GM23248 (cell line): ENCODE measurements around the gene GBP2. TPM values are rescaled to one million over a fixed set of nuclear protein-coding genes. Genes with fewer than 3 reads are reported as not detected.

Experiments
- DNase-seq: peaks from one replicate; pipeline ENCODE4 v3.0.0-alpha.2; 2015
- H2AFZ ChIP-seq: fragments of 200-600 bp; sonication (generic); 2 replicates; pipeline ENCODE4 v1.6.1; 2016; ENCODE audit warnings: antibody characterized with exemption
- H3F3A ChIP-seq: fragments of 200-600 bp; sonication (generic); 2 replicates; pipeline ENCODE4 v1.6.1; 2016; ENCODE audit warnings: mild to moderate bottlenecking, antibody characterized with exemption, mixed run types; ENCODE audit not compliant: insufficient read depth
- H3K27ac ChIP-seq: fragments of 200-600 bp; sonication (generic); 2 replicates; pipeline ENCODE4 v1.5.1; 2016; ENCODE audit warnings: mild to moderate bottlenecking
- H3K27me3 ChIP-seq: fragments of 200-600 bp; sonication (generic); replicated peaks from 2 replicates; pipeline ENCODE4 v1.6.1; 2016; ENCODE audit warnings: mild to moderate bottlenecking; ENCODE audit not compliant: insufficient read depth
- H3K36me3 ChIP-seq: fragments of 200-600 bp; sonication (generic); 2 replicates; pipeline ENCODE4 v1.6.1; 2016; ENCODE audit warnings: low read depth, mild to moderate bottlenecking
- H3K4me1 ChIP-seq: fragments of 200-600 bp; sonication (generic); 2 replicates; pipeline ENCODE4 v1.6.1; 2016; ENCODE audit warnings: mild to moderate bottlenecking; ENCODE audit not compliant: insufficient read depth
- H3K4me2 ChIP-seq: fragments of 200-600 bp; sonication (generic); one replicate; pipeline ENCODE4 v1.6.1; 2016; ENCODE audit warnings: mild to moderate bottlenecking; ENCODE audit not compliant: unreplicated experiment
- H3K4me3 ChIP-seq: fragments of 200-600 bp; sonication (generic); 2 replicates; pipeline ENCODE4 v1.5.1; 2016; ENCODE audit warnings: mild to moderate bottlenecking
- H3K79me2 ChIP-seq: fragments of 200-600 bp; sonication (generic); 2 replicates; pipeline ENCODE4 v1.6.1; 2016; ENCODE audit warnings: mild to moderate bottlenecking; ENCODE audit not compliant: insufficient read depth
- H3K9ac ChIP-seq: fragments of 200-600 bp; sonication (generic); 2 replicates; pipeline ENCODE4 v1.6.1; 2016; ENCODE audit warnings: mild to moderate bottlenecking
- H3K9me2 ChIP-seq: fragments of 200-600 bp; sonication (generic); 2 replicates; pipeline ENCODE4 v1.6.1; 2016; ENCODE audit warnings: mixed run types, mild to moderate bottlenecking, moderate library complexity; ENCODE audit not compliant: insufficient read depth
- H3K9me3 ChIP-seq: fragments of 200-600 bp; sonication (generic); one replicate; pipeline ENCODE4 v1.6.1; 2017; ENCODE audit warnings: low read depth
- H4K20me1 ChIP-seq: fragments of 200-600 bp; sonication (generic); 2 replicates; pipeline ENCODE4 v1.6.0; 2016; ENCODE audit not compliant: insufficient read depth
- EZH2 ChIP-seq: fragments of 200-600 bp; sonication (generic); IDR thresholded peaks from 2 replicates; pipeline ENCODE4 v1.6.1; 2018; ENCODE audit warnings: antibody characterized with exemption, mild to moderate bottlenecking; ENCODE audit not compliant: insufficient read depth, poor library complexity, severe bottlenecking
- EZH2phosphoT487 ChIP-seq: fragments of 200-600 bp; sonication (generic); IDR thresholded peaks from 2 replicates; pipeline ENCODE4 v1.6.1; 2018; ENCODE audit warnings: antibody characterized with exemption, moderate library complexity, mild to moderate bottlenecking, low read depth; ENCODE audit not compliant: insufficient read depth
- WGBS, 2 experiments: methylation state at CpG; one replicate each; pipeline ENCODE4 v1.1.6; 2015 to 2017; ENCODE audit warnings: low lambda C conversion rate in 2 of 2, low coverage in 1 of 2; ENCODE audit errors: missing lambda C conversion rate in 2 of 2; 5-methylcytosine and 5-hydroxymethylcytosine counted together
- in situ Hi-C: fragments of 300-500 bp; cut with MboI; formaldehyde crosslinking; loops from 2 replicates; pipeline ENCODE4 v1.15.0; 2020
- polyA plus RNA-seq: library from polyadenylated mRNA; unstranded; fragments of >200 nt; fragmentation: Nextera tagmentation; extraction: Ambion mirVana; gene quantifications from 2 replicates; pipeline ENCODE4 v1.2.1, GENCODE V29; 2016
- total RNA-seq: library from RNA; depleted of rRNA; stranded (reverse); fragments of >200 nt; shearing (Covaris generic); gene quantifications from 2 replicates; pipeline ENCODE4 v1.2.3, GENCODE V29; 2014

Gene GBP2
- total and polyA plus RNA-seq, 2 experiments from 2014 or later = 3.3 to 9.3 TPM

DNA sequence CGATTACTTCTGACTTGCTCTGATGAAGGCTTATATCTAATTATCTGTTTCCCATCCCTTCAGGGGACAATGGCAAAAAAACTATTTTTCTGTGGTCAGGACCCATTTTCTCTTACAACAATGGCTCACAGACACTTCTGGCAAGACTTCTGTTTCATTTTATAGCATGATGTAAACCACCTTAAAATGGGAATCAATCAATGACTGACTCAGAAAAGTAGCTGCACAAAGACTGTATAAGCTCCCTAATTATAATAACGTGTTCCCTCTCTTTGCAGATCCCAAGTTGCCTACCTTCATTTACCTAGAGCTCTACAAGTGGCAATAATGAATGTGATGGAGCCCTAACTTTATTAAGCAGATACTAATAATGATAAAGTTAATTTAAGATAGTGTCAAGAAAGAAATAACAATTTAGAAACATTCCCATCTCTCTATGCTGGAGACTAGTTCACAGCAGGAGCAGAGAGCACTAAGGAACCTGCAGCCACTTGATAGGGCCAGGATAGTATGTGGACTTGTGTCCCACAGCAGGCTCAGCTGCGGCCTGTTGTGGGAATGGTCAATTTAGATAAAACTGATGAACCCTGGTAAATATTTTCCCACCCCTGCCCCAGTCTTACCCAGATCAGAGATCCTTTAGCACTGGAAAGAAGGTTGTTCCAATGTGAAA lies 538 bp downstream of the GBP2 start:
- Histone ChIP-seq H4K20me1 (no peaks in the 10 kb centered on the region), H3K4me3 (peak overlapping the region; percentile 70), H3K9me3 (no peaks in the 10 kb centered on the region), H3F3A (no peaks in the 10 kb centered on the region), H3K27ac (no peak overlapping the region), H2AFZ (peak overlapping the region; percentile 81), H3K9me2 (0 out of 2 replicates have a peak, but pooled peaks cover 7% of the 10 kb centered on the region), H3K9ac (peak overlapping the region; percentile 50), H3K79me2 (no peaks in the 10 kb centered on the region), H3K4me1 (peaks cover 28% of the 10 kb centered on the region; the same call in 1 of the 2 replicates), H3K4me2 (peak overlapping the region; percentile 93), H3K36me3 (no peaks in the 10 kb centered on the region), H3K27me3 (no peaks in the 10 kb centered on the region)
- in situ Hi-C loops = no loop called here
- no peak for TF ChIP-seq EZH2
- 3 to 5% methylated on average over 3 of the region's 3 CpGs for WGBS, 2 experiments
- peak; percentile 23 for DNase-seq

DNA sequence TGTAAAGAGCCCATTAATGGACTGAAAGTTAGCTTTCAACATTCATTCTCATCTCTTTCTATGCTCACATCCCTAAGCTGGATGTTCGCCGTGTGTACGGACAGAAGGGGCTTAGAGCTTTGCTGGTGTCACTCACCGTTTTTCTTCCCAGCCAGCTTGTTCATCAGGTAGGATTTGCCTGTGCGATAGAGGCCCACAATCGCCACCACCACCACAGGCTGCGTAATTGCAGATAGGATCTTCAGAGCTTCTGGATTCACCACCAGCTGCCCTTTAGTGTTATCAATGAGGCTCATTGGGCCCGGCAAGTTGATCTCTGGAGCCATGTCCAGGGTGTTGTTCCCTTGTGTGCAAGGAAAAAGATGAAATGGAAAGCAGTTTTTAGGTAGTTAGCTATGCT lies 4.3 kb downstream of the GBP2 start:
- DNase-seq = no peak
- no peaks in the 10 kb centered on the region for H3K36me3 ChIP-seq

DNA sequence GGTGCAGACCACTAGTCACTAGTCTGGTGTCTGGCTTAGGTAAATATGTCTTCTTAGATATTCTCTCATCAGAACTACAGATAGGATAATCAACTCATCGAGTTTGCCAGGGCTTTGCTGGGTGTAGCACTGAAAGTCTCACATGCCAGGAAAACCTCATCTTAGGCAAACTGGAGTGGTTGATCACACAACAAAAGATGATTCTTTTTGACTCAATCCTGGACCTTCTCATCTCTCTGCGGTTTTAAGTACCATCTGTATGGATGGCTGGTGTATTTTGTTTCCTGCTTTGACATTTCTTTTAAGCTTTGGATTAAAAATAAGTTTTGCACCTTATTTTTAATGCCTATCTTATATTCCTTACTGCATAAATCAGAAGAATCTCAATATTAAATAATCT lies 11.3 kb downstream of the GBP2 start:
- Histone ChIP-seq H3K27ac (no peak overlapping the region), H3K9ac (no peak overlapping the region), H3F3A (no peaks in the 10 kb centered on the region), H3K4me3 (no peak overlapping the region), H4K20me1 (no peaks in the 10 kb centered on the region), H3K9me2 (peaks cover 3% of the 10 kb centered on the region; the same call in 1 of the 2 replicates), H2AFZ (no peak overlapping the region), H3K4me1 (no peaks in the 10 kb centered on the region), H3K27me3 (no peaks in the 10 kb centered on the region), H3K79me2 (no peaks in the 10 kb centered on the region), H3K4me2 (no peak overlapping the region), H3K36me3 (no peaks in the 10 kb centered on the region), H3K9me3 (no peaks in the 10 kb centered on the region)
- in situ Hi-C loops = no loop called here
- no peak for TF ChIP-seq EZH2
- no peak for TF ChIP-seq EZH2phosphoT487
- WGBS, 2 experiments = 71 to 90% methylated on average over 2 of the region's 2 CpGs
- DNase-seq = no peak

More for the DNA sequence above, 4.3 kb downstream of the GBP2 start:
- Histone ChIP-seq H3K4me3 (no peak overlapping the region), H3K4me1 (peaks cover 12% of the 10 kb centered on the region; the same call in 1 of the 2 replicates), H4K20me1 (no peaks in the 10 kb centered on the region), H3K79me2 (no peaks in the 10 kb centered on the region), H2AFZ (no peak overlapping the region), H3K27ac (no peak overlapping the region), H3K9me2 (peaks cover 10% of the 10 kb centered on the region; the same call in 1 of the 2 replicates), H3K9ac (no peak overlapping the region), H3K27me3 (no peaks in the 10 kb centered on the region), H3K4me2 (no peak overlapping the region), H3K9me3 (no peaks in the 10 kb centered on the region), H3F3A (no peaks in the 10 kb centered on the region)
- in situ Hi-C loops = no loop called here
- 90 to 92% methylated on average over 8 of the region's 8 CpGs for WGBS, 2 experiments
- TF ChIP-seq EZH2 = no peak
- no peak for TF ChIP-seq EZH2phosphoT487

DNA sequence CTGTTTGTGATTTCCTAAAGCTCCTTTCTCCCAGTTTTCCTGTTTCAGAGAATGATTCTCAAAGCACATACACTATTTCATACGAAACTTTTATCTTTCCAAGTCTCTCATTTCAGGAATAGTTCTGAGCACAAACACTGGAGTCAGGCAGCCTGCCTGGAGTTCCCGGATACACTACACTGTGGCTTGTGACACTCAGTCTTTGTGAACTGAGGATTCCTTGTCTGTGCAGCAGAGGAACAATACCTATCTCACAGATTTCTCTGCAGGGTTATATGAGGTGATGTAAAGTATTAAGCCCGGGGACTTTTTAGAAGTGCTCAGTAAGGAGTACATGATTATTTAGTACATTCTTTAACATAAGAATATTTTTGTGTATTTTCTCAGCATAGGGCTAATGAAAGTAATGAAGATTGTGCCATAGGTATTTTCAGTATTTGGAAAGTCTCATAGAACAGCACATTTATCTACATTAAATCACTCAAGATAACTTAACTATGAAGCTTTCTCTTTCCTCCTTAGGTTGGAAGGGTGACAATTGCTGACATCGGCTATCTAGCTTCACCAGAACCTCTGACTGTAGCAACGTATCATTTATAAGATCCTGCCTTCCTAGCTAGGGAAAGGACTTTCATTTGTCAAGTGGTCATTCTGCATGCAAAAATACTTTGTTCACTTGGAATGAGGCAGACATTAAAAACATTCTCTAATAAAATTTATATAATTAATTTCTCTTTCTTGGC lies 12.9 kb downstream of the GBP2 start:
- Histone ChIP-seq H2AFZ (no peak overlapping the region), H3K79me2 (no peaks in the 10 kb centered on the region), H3K27me3 (no peaks in the 10 kb centered on the region), H4K20me1 (no peaks in the 10 kb centered on the region), H3K9ac (no peak overlapping the region), H3K27ac (no peak overlapping the region), H3K9me3 (no peaks in the 10 kb centered on the region), H3K4me2 (no peak overlapping the region), H3K4me1 (no peaks in the 10 kb centered on the region), H3K36me3 (no peaks in the 10 kb centered on the region), H3K9me2 (no peaks in the 10 kb centered on the region), H3K4me3 (no peak overlapping the region), H3F3A (no peaks in the 10 kb centered on the region)
- TF ChIP-seq EZH2phosphoT487 (no peak), EZH2 (no peak)
- DNase-seq = no peak
- 68 to 69% methylated on average over 5 of the region's 5 CpGs for WGBS, 2 experiments
- in situ Hi-C loops = no loop called here
